Myocyte (in vitro differentiated cells): Measurements from ENCODE around the gene ZNF333. TPM values are rescaled to one million over a fixed set of nuclear protein-coding genes. Genes with fewer than 3 reads are reported as not detected.

ENCODE experiments used
- DNase-seq: peaks from one replicate; pipeline ENCODE4 v3.0.0-alpha.2; 2012; ENCODE audit warnings: low read depth
- polyA plus RNA-seq: library from polyadenylated mRNA; unstranded; fragments of >200 nt; gene quantifications from one replicate; pipeline ENCODE4 v1.2.1, GENCODE V29; 2012; ENCODE audit warnings: missing spikeins
- total RNA-seq: library from RNA; depleted of rRNA; stranded (reverse); fragments of >200 nt; gene quantifications from 2 replicates; pipeline ENCODE4 v1.2.3, GENCODE V29; 2014

Gene ZNF333
- 25.3 and 34.8 TPM in 2 replicates for total RNA-seq
- polyA plus RNA-seq: 12.6 TPM

GRCh38 chr19:14689598-14690503 is at the start of gene ZNF333:
ZNF333 (plus strand) TSS chr19:14690048; CDS start chr19:14693492, 3,444 bp downstream.
- peak; percentile 91 for DNase-seq

GRCh38 chr19:14648506-14648905 is 41.3 kb upstream of the ZNF333 start:
- no peak for DNase-seq

DNA sequence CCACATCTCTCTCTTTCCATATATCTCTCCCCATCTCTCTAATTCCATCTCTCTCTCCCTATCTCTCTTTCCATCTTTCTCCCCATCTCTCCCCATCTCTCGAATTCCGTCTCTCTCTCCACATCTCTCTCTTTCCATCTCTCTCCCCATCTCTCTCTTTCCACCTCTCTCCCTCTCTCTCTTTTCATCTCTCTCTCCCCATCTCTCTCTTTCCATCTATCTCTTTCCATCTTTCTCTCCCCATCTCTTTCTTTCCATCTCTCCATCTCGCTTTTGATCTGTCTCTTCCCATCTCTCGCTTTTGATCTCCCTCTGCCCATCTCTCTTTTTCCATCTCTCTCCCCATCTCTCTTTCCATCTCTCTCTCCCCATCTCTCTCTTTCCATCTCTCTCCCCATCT is 40.8 kb upstream of the ZNF333 start:
- no peak for DNase-seq

DNA sequence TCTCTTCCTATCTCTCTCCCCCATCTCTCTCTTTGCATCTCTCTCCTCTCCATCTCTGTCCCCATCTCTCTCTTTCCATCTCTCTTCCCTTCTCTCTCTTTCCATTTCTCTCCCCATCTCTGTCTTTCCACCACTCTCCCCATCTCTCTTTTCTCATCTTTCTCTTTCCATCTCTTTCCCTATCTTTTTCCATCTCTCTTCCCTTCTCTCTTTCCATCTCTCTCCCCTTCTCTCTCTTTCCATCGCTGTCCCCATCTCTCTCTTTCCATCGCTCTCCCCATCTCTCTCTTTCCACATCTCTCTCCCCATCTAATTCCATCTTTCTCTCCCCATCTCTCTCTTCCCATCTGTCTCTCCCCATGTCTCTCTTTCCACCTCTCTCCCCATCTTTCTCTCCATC is 39.7 kb upstream of the ZNF333 start:
- DNase-seq: no peak

GRCh38 chr19:14654786-14655560 is 34.9 kb upstream of the ZNF333 start:
- DNase-seq: no peak

- no peak for DNase-seq
Measured at GRCh38 chr19:14655726-14656125, 34.1 kb upstream of the ZNF333 start.

- DNase-seq: no peak
Measured at GRCh38 chr19:14659874-14660489, 29.9 kb upstream of the ZNF333 start.

DNA sequence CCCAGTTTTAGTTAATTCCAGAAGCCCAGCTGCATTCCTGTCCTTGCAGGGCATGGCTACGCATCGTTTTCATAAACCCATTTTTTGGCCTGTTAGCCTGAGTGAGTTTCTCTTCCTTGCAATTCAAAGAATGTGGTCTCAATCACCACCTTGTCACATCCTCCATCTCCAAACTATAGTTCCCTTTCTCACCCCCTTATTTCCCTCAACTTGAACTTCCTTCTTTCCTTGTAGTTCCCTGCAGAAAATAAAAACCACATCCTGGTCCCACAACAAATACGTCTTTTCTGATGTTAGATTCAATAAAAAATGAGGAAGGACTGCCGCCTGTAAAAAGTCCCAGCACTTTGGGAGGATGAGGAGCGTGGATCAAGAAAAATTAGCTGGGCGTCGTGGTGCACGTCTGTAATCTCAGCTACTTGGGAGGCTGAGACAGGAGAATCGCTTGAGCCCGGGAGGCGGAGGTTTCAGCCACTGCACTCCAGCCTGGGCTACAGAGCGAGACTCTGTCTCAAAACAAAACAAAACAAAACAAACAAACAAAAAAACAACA is 28.4 kb upstream of the ZNF333 start:
- no peak for DNase-seq

GRCh38 chr19:14669940-14670339 is 19.9 kb upstream of the ZNF333 start:
- DNase-seq: no peak

DNA sequence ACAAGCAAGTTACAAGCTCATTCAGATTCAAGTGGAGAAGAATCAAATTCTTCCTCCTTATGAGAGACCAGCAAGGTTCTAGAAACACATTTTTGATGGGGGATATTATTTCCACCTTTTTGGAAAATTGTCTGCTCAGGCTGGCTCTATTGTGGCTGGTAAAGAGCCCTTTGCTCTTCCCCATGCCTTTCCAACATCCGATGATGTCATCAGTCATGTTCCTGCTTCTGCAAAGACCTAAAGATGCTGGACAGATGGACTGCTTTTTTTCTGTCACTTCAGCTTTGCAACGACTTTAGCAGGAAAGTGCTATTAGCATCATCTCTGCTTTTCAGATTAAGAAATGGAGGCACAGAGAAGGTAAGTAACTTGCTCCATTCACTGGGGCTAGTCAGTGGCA is 19.4 kb upstream of the ZNF333 start:
- DNase-seq: no peak

- DNase-seq: no peak
Measured at GRCh38 chr19:14672188-14672872, 17.5 kb upstream of the ZNF333 start.

DNA sequence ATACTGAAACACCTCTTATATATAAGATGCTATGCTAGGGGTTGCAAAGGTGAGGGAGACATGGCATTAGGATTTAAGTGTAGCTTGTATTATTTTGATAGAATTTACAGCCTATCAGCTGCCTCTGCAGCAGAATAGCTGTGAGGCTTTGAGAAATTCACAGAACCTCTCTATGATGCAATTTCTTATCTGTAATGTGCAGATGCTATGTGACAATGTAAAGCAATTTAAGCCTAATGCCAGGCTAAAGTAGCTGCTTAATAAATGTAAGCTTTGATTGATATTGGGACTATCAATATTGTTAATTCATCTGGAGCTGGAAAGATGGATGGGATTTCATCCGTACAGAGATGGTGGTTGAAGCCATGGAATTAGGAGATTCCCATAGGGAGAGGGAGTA is 16.8 kb upstream of the ZNF333 start:
- DNase-seq: no peak

GRCh38 chr19:14674764-14675163 is 15.1 kb upstream of the ZNF333 start, which contains the start of gene ADGRE3:
ADGRE3 (minus strand) TSS chr19:14674844; CDS start chr19:14674770, 74 bp downstream.
- DNase-seq: no peak

DNA sequence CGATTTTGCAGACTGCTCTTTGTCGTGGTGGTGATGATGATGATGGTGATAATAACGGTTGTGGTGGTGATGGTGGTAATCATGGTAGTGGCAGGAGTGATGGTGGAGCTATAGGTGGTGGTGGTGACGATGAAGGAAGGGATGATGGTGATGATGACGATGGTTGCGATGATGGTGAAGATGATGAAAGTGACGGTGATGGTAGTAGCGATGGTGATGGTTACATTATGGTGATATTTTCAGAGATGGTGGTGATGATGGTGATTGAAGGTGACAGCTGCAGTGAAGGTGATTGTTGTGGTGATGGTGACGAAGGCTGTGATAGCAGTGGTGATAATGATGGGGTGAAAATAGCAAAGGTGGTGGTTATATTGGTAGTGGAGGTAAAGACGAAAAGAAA is 13.1 kb upstream of the ZNF333 start:
- no peak for DNase-seq

DNA sequence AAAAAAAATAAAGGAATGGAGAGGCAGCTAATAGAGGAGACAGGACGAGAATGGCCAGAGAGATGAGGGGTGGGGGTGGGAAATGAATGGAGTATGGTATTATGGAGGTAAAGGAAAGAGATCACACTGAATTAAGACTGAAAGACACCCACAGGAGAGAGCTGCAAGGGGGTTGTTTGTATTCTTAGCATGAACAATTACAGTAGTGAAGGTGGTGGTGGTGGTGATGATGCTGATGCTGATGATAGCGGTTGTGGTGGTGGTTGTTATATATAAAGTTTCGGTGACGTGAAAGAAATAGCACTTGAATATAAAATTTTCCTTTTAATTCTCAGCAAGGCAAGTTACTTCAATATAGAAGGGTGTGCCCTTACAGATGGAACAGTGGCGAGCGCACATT is 12.4 kb upstream of the ZNF333 start:
- no peak for DNase-seq

GRCh38 chr19:14678199-14678598 is 11.6 kb upstream of the ZNF333 start:
- DNase-seq: no peak

GRCh38 chr19:14682084-14682483 is 7.8 kb upstream of the ZNF333 start:
- DNase-seq: no peak

DNA sequence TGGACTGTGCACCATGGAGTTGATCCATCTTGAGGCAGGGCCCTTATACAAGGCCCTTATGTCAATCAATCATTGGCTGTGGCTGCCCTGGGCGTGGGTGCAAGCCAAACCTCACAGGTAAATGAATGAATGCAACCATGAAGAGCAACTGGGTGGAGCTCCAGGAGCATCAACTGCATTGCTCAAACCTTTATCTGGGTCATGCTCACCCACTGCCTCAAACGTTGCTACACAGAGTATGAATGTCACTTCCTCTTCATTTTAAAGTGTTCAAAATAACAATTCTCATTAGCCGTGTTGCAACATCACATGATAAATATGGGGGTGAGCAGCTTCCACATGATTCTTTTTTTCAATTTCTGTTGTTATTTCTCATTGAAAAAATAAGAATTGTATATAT is 6.4 kb upstream of the ZNF333 start:
- no peak for DNase-seq

DNA sequence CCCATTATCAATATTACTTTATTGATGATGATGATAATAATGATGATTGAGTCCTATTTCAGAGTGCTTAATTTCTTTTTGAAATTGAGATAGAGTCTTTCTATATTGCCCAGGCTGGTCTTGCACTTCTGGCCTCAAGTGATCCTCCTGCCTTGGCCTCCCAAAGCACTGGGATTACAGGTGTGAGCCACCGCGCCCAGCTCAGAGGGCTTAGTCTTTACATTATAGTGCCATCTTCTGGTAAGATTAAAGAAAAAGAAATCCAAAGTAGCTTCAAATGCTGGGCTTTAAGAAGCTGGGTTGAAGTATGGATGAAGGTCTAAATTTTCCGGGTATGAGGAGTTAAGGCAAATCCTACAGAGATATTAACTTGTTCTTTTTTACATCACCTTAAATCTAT is 3.4 kb upstream of the ZNF333 start:
- peak; percentile 13 for DNase-seq

DNA sequence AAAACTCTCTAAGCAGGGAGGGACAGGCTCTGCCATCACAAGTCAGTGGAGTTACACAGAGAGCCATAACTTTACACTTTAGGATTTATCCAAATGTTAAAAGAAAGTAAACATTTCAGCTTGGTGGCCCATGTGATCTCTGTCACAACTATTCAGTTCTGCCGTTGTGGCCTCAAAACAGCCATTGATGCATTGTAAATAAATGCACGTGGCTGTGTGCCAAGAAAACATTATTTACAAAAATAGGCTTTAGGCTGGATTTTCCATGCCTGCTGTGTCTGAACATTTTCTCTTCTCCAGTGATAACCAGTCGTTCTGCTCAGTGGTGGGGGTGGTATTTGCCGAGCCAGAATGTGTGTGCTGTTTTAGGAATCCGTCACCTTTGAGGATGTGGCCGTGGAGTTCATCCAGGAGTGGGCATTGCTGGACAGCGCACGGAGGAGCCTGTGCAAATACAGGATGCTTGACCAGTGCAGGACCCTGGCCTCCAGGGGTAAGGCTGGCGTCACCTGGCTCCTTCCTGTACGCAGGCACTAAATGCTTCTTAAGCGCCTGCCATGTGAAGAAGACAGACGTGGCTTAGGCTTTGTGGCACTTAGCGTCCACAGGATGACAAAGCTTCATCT is 4.9 kb downstream of the ZNF333 start:
- no peak for DNase-seq
